IMR-90 (cell line): Measurements from ENCODE around the gene ZNF19. TPM values are rescaled to one million over a fixed set of nuclear protein-coding genes. Genes with fewer than 3 reads are reported as not detected.

Experiments
- ATAC-seq: fragments of 200-7000 bp; cut with Tn5 transposase; 2 replicates; pipeline ENCODE4 v1.9.1; 2020; ENCODE audit warnings: low read depth, mild to moderate bottlenecking, moderate library complexity
- BruUV-seq: library from RNA; stranded (reverse); fragments of 400-500 nt; replicated peaks from 2 replicates; lab custom pipeline; 2021; lab: Mats Ljungman, UMichigan
- CTCF ChIA-PET: fragments of 300-600 bp; formaldehyde crosslinking; extraction: SDS; loops from one replicate; lab custom pipeline; 2021; ENCODE audit warnings: antibody characterized with exemption; lab: Yijun Ruan, JAX
- POLR2A ChIA-PET: fragments of 300-600 bp; sonication (Branson Sonifier 250); formaldehyde crosslinking; loops from one replicate; lab custom pipeline; 2022; ENCODE audit warnings: antibody characterized with exemption; ENCODE audit not compliant: unreplicated experiment; lab: Charles Lee
- DNase-seq: peaks from one replicate; pipeline ENCODE4 v3.0.0; 2013
- H2AFZ ChIP-seq: replicated peaks from 2 replicates; pipeline ENCODE3; 2013; ENCODE audit warnings: low read length, mild to moderate bottlenecking; ENCODE audit not compliant: poor library complexity
- H2AK5ac ChIP-seq: 2 replicates; pipeline ENCODE4 v1.6.1; 2013; ENCODE audit warnings: low read depth, low read length, inconsistent platforms
- H2AK9ac ChIP-seq: replicated peaks from 2 replicates; pipeline ENCODE3; 2013; ENCODE audit warnings: mild to moderate bottlenecking, low read depth, low read length, moderate library complexity; ENCODE audit not compliant: poor library complexity
- H2BK120ac ChIP-seq: 2 replicates; pipeline ENCODE4 v1.6.1; 2013; ENCODE audit warnings: low read depth, low read length, inconsistent platforms
- H2BK15ac ChIP-seq: 3 replicates; pipeline ENCODE4 v1.6.1; 2013; ENCODE audit warnings: low read depth, low read length, inconsistent platforms
- H2BK20ac ChIP-seq: 2 replicates; pipeline ENCODE4 v1.6.1; 2013; ENCODE audit warnings: low read depth, mild to moderate bottlenecking, inconsistent platforms, low read length, moderate library complexity
- H2BK5ac ChIP-seq: 2 replicates; pipeline ENCODE4 v1.6.1; 2013; ENCODE audit warnings: mild to moderate bottlenecking, low read depth, low read length, inconsistent platforms; ENCODE audit not compliant: poor library complexity, severe bottlenecking
- H3K14ac ChIP-seq: replicated peaks from 2 replicates; pipeline ENCODE4 v1.6.1; 2013; ENCODE audit warnings: low read depth, low read length, inconsistent platforms
- H3K18ac ChIP-seq: 2 replicates; pipeline ENCODE4 v1.6.1; 2013; ENCODE audit warnings: low read depth, low read length, control low read depth
- H3K23ac ChIP-seq: 2 replicates; pipeline ENCODE4 v1.6.1; 2013; ENCODE audit warnings: low read depth, low read length, inconsistent platforms
- H3K27ac ChIP-seq: 2 replicates; pipeline ENCODE4 v1.5.1; 2013; ENCODE audit warnings: mild to moderate bottlenecking, control low read depth, low read length; ENCODE audit not compliant: insufficient read depth
- H3K27me3 ChIP-seq: 2 replicates; pipeline ENCODE4 v1.6.1; 2013; ENCODE audit warnings: low read length; ENCODE audit not compliant: control insufficient read depth, insufficient read depth
- H3K36me3 ChIP-seq: 2 replicates; pipeline ENCODE4 v1.6.1; 2013; ENCODE audit warnings: low read length, mixed read lengths; ENCODE audit not compliant: control insufficient read depth, insufficient read depth
- H3K4ac ChIP-seq: 2 replicates; pipeline ENCODE4 v1.6.1; 2013; ENCODE audit warnings: low read depth, low read length, inconsistent platforms
- H3K4me1 ChIP-seq: 2 replicates; pipeline ENCODE4 v1.6.1; 2013; ENCODE audit warnings: low read length, mixed read lengths; ENCODE audit not compliant: control insufficient read depth, insufficient read depth
- H3K4me2 ChIP-seq: 2 replicates; pipeline ENCODE4 v1.6.1; 2013; ENCODE audit warnings: low read depth, mild to moderate bottlenecking, control low read depth, low read length, moderate library complexity
- H3K4me3 ChIP-seq: 2 replicates; pipeline ENCODE4 v1.5.1; 2013; ENCODE audit warnings: low read depth, mild to moderate bottlenecking, control low read depth, low read length, moderate library complexity; ENCODE audit not compliant: insufficient read depth
- H3K56ac ChIP-seq: 2 replicates; pipeline ENCODE4 v1.6.1; 2013; ENCODE audit warnings: low read length, inconsistent platforms; ENCODE audit not compliant: insufficient read depth; ENCODE audit errors: extremely low read depth
- H3K79me1 ChIP-seq, 2 experiments: 2 replicates each; pipeline ENCODE4 v1.6.1; 2013; ENCODE audit warnings: low read length in 2 of 2, inconsistent platforms in 1 of 2, low read depth in 1 of 2
- H3K9ac ChIP-seq: 2 replicates; pipeline ENCODE4 v1.6.1; 2013; ENCODE audit warnings: low read depth, low read length, control low read depth
- H3K9me1 ChIP-seq: 2 replicates; pipeline ENCODE4 v1.6.1; 2013; ENCODE audit warnings: low read length, inconsistent platforms; ENCODE audit not compliant: insufficient read depth
- H3K9me3 ChIP-seq: 2 replicates; pipeline ENCODE4 v1.6.1; 2013; ENCODE audit warnings: low read length; ENCODE audit not compliant: control insufficient read depth, insufficient read depth
- H4K20me1 ChIP-seq: 2 replicates; pipeline ENCODE4 v1.6.1; 2013; ENCODE audit warnings: low read length, inconsistent platforms; ENCODE audit not compliant: insufficient read depth
- H4K5ac ChIP-seq: 2 replicates; pipeline ENCODE4 v1.6.1; 2013; ENCODE audit warnings: mild to moderate bottlenecking, low read depth, low read length, control low read depth
- H4K8ac ChIP-seq, 2 experiments: 2 replicates each; pipeline ENCODE4 v1.6.1; 2013; ENCODE audit warnings: low read depth in 2 of 2, low read length in 2 of 2, control low read depth in 1 of 2, inconsistent platforms in 1 of 2
- H4K91ac ChIP-seq: 2 replicates; pipeline ENCODE4 v1.6.1; 2013; ENCODE audit warnings: low read depth, low read length, inconsistent platforms; ENCODE audit not compliant: insufficient read depth
- BHLHE40 ChIP-seq: fragments of 150-350 bp; IDR thresholded peaks from 2 replicates; pipeline ENCODE4 v1.6.1; 2016; ENCODE audit warnings: mild to moderate bottlenecking, low read depth, low read length
- CEBPB ChIP-seq: IDR thresholded peaks from 2 replicates; pipeline ENCODE4 v1.6.1; 2012; ENCODE audit warnings: low read depth, low read length, improper control_type of control experiment
- CHD1 ChIP-seq: IDR thresholded peaks from 2 replicates; pipeline ENCODE4 v1.6.1; 2012; ENCODE audit warnings: low read depth, low read length, improper control_type of control experiment
- CTCF ChIP-seq: conservative IDR thresholded peaks from 2 replicates; pipeline ENCODE4 v1.5.1; 2012; ENCODE audit warnings: mild to moderate bottlenecking, low read depth, low read length, improper control_type of control experiment
- ELK1 ChIP-seq: fragments of 150-350 bp; IDR thresholded peaks from 2 replicates; pipeline ENCODE4 v1.6.1; 2016; ENCODE audit warnings: low read depth, mild to moderate bottlenecking, low read length, moderate library complexity, borderline replicate concordance
- FOS ChIP-seq: fragments of 150-350 bp; IDR thresholded peaks from 2 replicates; pipeline ENCODE4 v1.6.1; 2016; ENCODE audit warnings: low read depth, low read length
- MAFK ChIP-seq: IDR thresholded peaks from 2 replicates; pipeline ENCODE4 v1.6.1; 2012; ENCODE audit warnings: low read depth, low read length, improper control_type of control experiment
- MAZ ChIP-seq: IDR thresholded peaks from 2 replicates; pipeline ENCODE4 v1.6.1; 2012; ENCODE audit warnings: low read depth, mild to moderate bottlenecking, low read length, improper control_type of control experiment, moderate library complexity, borderline replicate concordance
- MXI1 ChIP-seq: IDR thresholded peaks from 2 replicates; pipeline ENCODE4 v1.6.1; 2012; ENCODE audit warnings: low read depth, mild to moderate bottlenecking, low read length, moderate library complexity, borderline replicate concordance
- NFE2L2 ChIP-seq: fragments of 150-350 bp; IDR thresholded peaks from 2 replicates; pipeline ENCODE4 v1.6.1; 2016; ENCODE audit warnings: low read depth, mild to moderate bottlenecking, low read length
- POLR2A ChIP-seq: IDR thresholded peaks from 2 replicates; pipeline ENCODE4 v1.6.1; 2012; ENCODE audit warnings: mild to moderate bottlenecking, low read depth, low read length
- RAD21 ChIP-seq: IDR thresholded peaks from 2 replicates; pipeline ENCODE4 v1.6.1; 2012; ENCODE audit warnings: low read length, improper control_type of control experiment
- RCOR1 ChIP-seq: IDR thresholded peaks from 2 replicates; pipeline ENCODE4 v1.6.1; 2012; ENCODE audit warnings: mild to moderate bottlenecking, low read length, improper control_type of control experiment; ENCODE audit not compliant: insufficient replicate concordance
- RFX5 ChIP-seq: IDR thresholded peaks from 2 replicates; pipeline ENCODE4 v1.8.0; 2012; ENCODE audit warnings: low read depth, mild to moderate bottlenecking, low read length, moderate library complexity
- SMC3 ChIP-seq: fragments of 150-350 bp; IDR thresholded peaks from 2 replicates; pipeline ENCODE4 v1.6.1; 2016; ENCODE audit warnings: low read depth, mild to moderate bottlenecking, antibody characterized with exemption, low read length, moderate library complexity
- USF2 ChIP-seq: fragments of 150-350 bp; IDR thresholded peaks from 2 replicates; pipeline ENCODE4 v1.6.1; 2017; ENCODE audit warnings: mild to moderate bottlenecking, antibody characterized with exemption, low read length, low read depth
- WGBS, 2 experiments: methylation state at CpG; one replicate each; pipeline versions ENCODE4 v1.1.5 to v1.1.7; 2013; ENCODE audit warnings: missing lambda C conversion rate in 2 of 2; ENCODE audit not compliant: insufficient read length in 1 of 2; ENCODE audit errors: extremely low coverage in 2 of 2; 5-methylcytosine and 5-hydroxymethylcytosine counted together
- dilution Hi-C: fragments of 300-500 bp; cut with HindIII; formaldehyde crosslinking; loops from one replicate; pipeline ENCODE4 v1.14.3; 2018; ENCODE audit warnings: low sequenced_read_pairs; ENCODE audit not compliant: unreplicated experiment
- in situ Hi-C: fragments of 300-500 bp; cut with MboI; formaldehyde crosslinking; loops from 3 replicates; pipeline ENCODE4 v1.14.3; 2019; ENCODE audit warnings: low sequenced_read_pairs, inconsistent platforms, mixed read lengths
- intact Hi-C: fragments of 100-400 bp; cut with micrococcal nuclease; formaldehyde crosslinking; loops from 2 replicates; pipeline ENCODE4 v1.10.0; 2022
- polyA plus RNA-seq, 3 experiments: library from polyadenylated mRNA; depleted of rRNA; stranded (reverse); fragments of >200 nt; gene quantifications; 2 replicates each; pipeline ENCODE4 v1.2.3, GENCODE V29; 2012; ENCODE audit warnings: low replicate concordance in 1 of 3
- total RNA-seq: library from RNA; depleted of rRNA; stranded (reverse); fragments of >200 nt; gene quantifications from 2 replicates; pipeline ENCODE4 v1.2.3, GENCODE V29; 2012

Gene ZNF19
- total and polyA plus RNA-seq, 2 of the 4 experiments (the other 2 are of a cell fraction): 0.89 to 2.9 TPM

GRCh38 chr16:71436473-71436872, 52.7 kb downstream of the ZNF19 start:
- H3K27me3 ChIP-seq: peaks cover 1% of the 10 kb centered on the region
- no peaks in the 10 kb centered on the region for H3K9me1 ChIP-seq
- no peak overlapping the region for H3K14ac ChIP-seq
- H3K56ac ChIP-seq: no peak overlapping the region
- no peak overlapping the region for H2AK5ac ChIP-seq
- H2BK5ac ChIP-seq: no peak overlapping the region
- H4K20me1 ChIP-seq: no peaks in the 10 kb centered on the region
- no peak for TF ChIP-seq POLR2A
- no peak for TF ChIP-seq BHLHE40
- TF ChIP-seq RAD21: no peak
- no peak for TF ChIP-seq SMC3
- no peak for TF ChIP-seq ELK1
- TF ChIP-seq USF2: no peak
- TF ChIP-seq MXI1: no peak
- no peak for TF ChIP-seq MAFK
- TF ChIP-seq RFX5: no peak
- TF ChIP-seq MAZ: no peak
- TF ChIP-seq NFE2L2: no peak
- TF ChIP-seq CEBPB: no peak
- no peak for TF ChIP-seq CHD1
- TF ChIP-seq CTCF: no peak
- TF ChIP-seq RCOR1: no peak
- TF ChIP-seq FOS: no peak
- H3K9ac ChIP-seq: no peak overlapping the region
- no peak overlapping the region for H2BK120ac ChIP-seq
- no peak overlapping the region for H3K4me3 ChIP-seq
- no peak overlapping the region for H4K91ac ChIP-seq
- H3K4ac ChIP-seq: no peak overlapping the region
- H3K23ac ChIP-seq: no peak overlapping the region
- no peak overlapping the region for H3K27ac ChIP-seq
- H4K5ac ChIP-seq: no peak overlapping the region
- H2BK15ac ChIP-seq: no peak overlapping the region
- H3K36me3 ChIP-seq: no peaks in the 10 kb centered on the region
- dilution Hi-C loops (no loop called here), in situ Hi-C loops (no loop called here), intact Hi-C loops (no loop called here)
- no peak for DNase-seq
- H3K4me1 ChIP-seq: no peaks in the 10 kb centered on the region
- peaks cover 3% of the 10 kb centered on the region; the same call in 1 of the 2 replicates for H3K9me3 ChIP-seq
- H4K8ac ChIP-seq: no peak overlapping the region
- H3K18ac ChIP-seq: no peak overlapping the region
- H2AK9ac ChIP-seq: no peak overlapping the region
- no peak overlapping the region for H2BK20ac ChIP-seq
- ATAC-seq: no peak
- BruUV-seq: no TSS peak
- no peak overlapping the region for H2AFZ ChIP-seq
- ChIA-PET POLR2A (no interaction called here), CTCF (interaction anchor here (1.5 kb wide), 1 partner anchor 63 kb away, joined by 3 read pairs; no protein-coding TSS in a partner anchor)
- WGBS, 2 experiments: 61% methylated on average over 2 of the region's 7 CpGs; no CpG with 5 or more reads in 1 of the 2 experiments
- H3K79me1 ChIP-seq: no peaks in the 10 kb centered on the region
- no peak overlapping the region for H3K4me2 ChIP-seq
